Fibroblast of lung (primary cell): ENCODE results near the gene SNX21. TPM values are rescaled to one million over a fixed set of nuclear protein-coding genes. Genes with fewer than 3 reads are reported as not detected.
"Not testable (repeated sequence)": the region's sequence is repeated elsewhere in the genome, so short reads cannot be mapped to it uniquely, and the experiment has no call there.

Source experiments
- DNase-seq, 2 donors: peaks; one replicate each; pipeline versions ENCODE4 v3.0.0 to v3.0.0-alpha.2; 2010; ENCODE audit warnings: low read depth in 2 of 2
- H2AFZ ChIP-seq: 2 replicates; pipeline ENCODE4 v1.5.1; 2012; ENCODE audit warnings: low read length, control low read depth, inconsistent platforms
- H3K27ac ChIP-seq: 2 replicates; pipeline ENCODE4 v1.5.1; 2011; ENCODE audit warnings: low read length, control low read depth; ENCODE audit not compliant: insufficient read depth
- H3K27me3 ChIP-seq: 2 replicates; pipeline ENCODE4 v1.5.1; 2011; ENCODE audit warnings: mild to moderate bottlenecking, low read length; ENCODE audit not compliant: control insufficient read depth, insufficient read depth
- H3K36me3 ChIP-seq: 2 replicates; pipeline ENCODE4 v1.5.1; 2011; ENCODE audit warnings: low read length; ENCODE audit not compliant: control insufficient read depth, insufficient read depth
- H3K4me1 ChIP-seq: 2 replicates; pipeline ENCODE4 v1.5.1; 2011; ENCODE audit warnings: low read length; ENCODE audit not compliant: control insufficient read depth, insufficient read depth; ENCODE audit errors: extremely low read depth
- H3K4me2 ChIP-seq: 2 replicates; pipeline ENCODE4 v1.5.1; 2011; ENCODE audit warnings: low read length, control low read depth; ENCODE audit not compliant: insufficient read depth; ENCODE audit errors: extremely low read depth
- H3K4me3 ChIP-seq, 4 experiments: fragments of 200-600 bp in 1 of 4; sonication (generic) in 1 of 4; replicated peaks in 1 of 4; 2 replicates each; pipeline ENCODE4 v1.5.1; 2011 to 2016; ENCODE audit warnings: low read length in 4 of 4, low read depth in 3 of 4, mild to moderate bottlenecking in 3 of 4, control low read depth in 2 of 4, inconsistent platforms in 1 of 4, mixed read lengths in 1 of 4; ENCODE audit not compliant: insufficient read depth in 1 of 4; ENCODE audit errors: control extremely low read depth in 1 of 4
- H3K79me2 ChIP-seq: 2 replicates; pipeline ENCODE4 v1.5.1; 2012; ENCODE audit warnings: mild to moderate bottlenecking, low read length, inconsistent platforms; ENCODE audit not compliant: control insufficient read depth, insufficient read depth
- H3K9ac ChIP-seq: 2 replicates; pipeline ENCODE4 v1.5.1; 2011; ENCODE audit warnings: mild to moderate bottlenecking, low read length, control low read depth; ENCODE audit not compliant: insufficient read depth
- H3K9me3 ChIP-seq: 2 replicates; pipeline ENCODE4 v1.5.1; 2012; ENCODE audit warnings: low read depth, low read length; ENCODE audit not compliant: control insufficient read depth, insufficient read depth
- H4K20me1 ChIP-seq: 2 replicates; pipeline ENCODE4 v1.5.1; 2011; ENCODE audit warnings: low read length; ENCODE audit not compliant: control insufficient read depth, insufficient read depth; ENCODE audit errors: extremely low read depth
- CTCF ChIP-seq, 2 donors: IDR thresholded peaks in 1 of 2; conservative IDR thresholded peaks in 1 of 2; 1 replicate in 1 of 2; 2 replicates in 1 of 2; pipeline ENCODE4 v1.5.1; 2011 to 2012; ENCODE audit warnings: low read length in 2 of 2, control low read depth in 1 of 2, inconsistent platforms in 1 of 2, low read depth in 1 of 2, mild to moderate bottlenecking in 1 of 2
- EZH2 ChIP-seq: IDR thresholded peaks from 2 replicates; pipeline ENCODE4 v1.5.1; 2012; ENCODE audit warnings: low read length, control low read depth, mild to moderate bottlenecking; ENCODE audit errors: missing control alignments
- polyA plus RNA-seq, 2 donors: library from polyadenylated mRNA; depleted of rRNA in 1 of 2; stranded (reverse) in 1 of 2; unstranded in 1 of 2; fragments of >200 nt; gene quantifications; 2 replicates each; pipeline ENCODE4 v1.2.1, GENCODE V29; 2011 to 2012; ENCODE audit warnings: missing spikeins in 1 of 2
- total RNA-seq: library from RNA; depleted of rRNA; stranded (reverse); fragments of >200 nt; gene quantifications from 2 replicates; pipeline ENCODE4 v1.2.1, GENCODE V29; 2014

The SNX21 gene
- total and polyA plus RNA-seq, 2 donors (not counting 1 experiment from before 2014, with no cell fraction given) = 21.8 to 101 TPM

GRCh38 chr20:45872626-45873025 lies 39.0 kb downstream of the SNX21 start:
- Histone ChIP-seq H2AFZ (no peak overlapping the region), H3K79me2 (no peaks in the 10 kb centered on the region), H4K20me1 (no peaks in the 10 kb centered on the region), H3K27me3 (no peaks in the 10 kb centered on the region), H3K9ac (no peak overlapping the region), H3K4me1 (peaks cover 4% of the 10 kb centered on the region), H3K4me2 (no peak overlapping the region), H3K36me3 (peaks cover 5% of the 10 kb centered on the region), H3K9me3 (no peaks in the 10 kb centered on the region), H3K27ac (no peak overlapping the region), H3K4me3 (no peak overlapping the region)
- TF ChIP-seq EZH2 = no peak
- no peak for TF ChIP-seq CTCF (conservative IDR thresholded peaks at IDR 0.05 in 1 of 2, IDR thresholded peaks at IDR 0.05 in 1 of 2; ENCODE audit: low read depth in 1 of 2, low read length in 2 of 2)
- DNase-seq = no peak

GRCh38 chr20:45873409-45874103 lies 40.0 kb downstream of the SNX21 start:
- Histone ChIP-seq H3K79me2 (no peaks in the 10 kb centered on the region), H2AFZ (no peak overlapping the region), H3K9me3 (no peaks in the 10 kb centered on the region), H3K36me3 (peaks cover 5% of the 10 kb centered on the region), H3K4me2 (peak overlapping the region; percentile 8), H4K20me1 (no peaks in the 10 kb centered on the region), H3K4me3 (no peak overlapping the region), H3K27ac (no peak overlapping the region), H3K27me3 (no peaks in the 10 kb centered on the region), H3K9ac (no peak overlapping the region), H3K4me1 (no peaks in the 10 kb centered on the region)
- DNase-seq = no peak
- TF ChIP-seq EZH2 (no peak), CTCF (conservative IDR thresholded peaks at IDR 0.05 in 1 of 2, IDR thresholded peaks at IDR 0.05 in 1 of 2; ENCODE audit: low read depth in 1 of 2, low read length in 2 of 2) (no peak)

GRCh38 chr20:45874104-45874481 lies 40.5 kb downstream of the SNX21 start:
- not testable (repeated sequence) for H3K4me1 ChIP-seq, H4K20me1 ChIP-seq, H3K4me3 ChIP-seq, H3K9ac ChIP-seq, H3K36me3 ChIP-seq, H3K27ac ChIP-seq, DNase-seq, H3K9me3 ChIP-seq, H2AFZ ChIP-seq, H3K27me3 ChIP-seq, H3K79me2 ChIP-seq
- peak overlapping the region; percentile 8 for H3K4me2 ChIP-seq
